ENCODE results near the gene CORO2A. TPM values are rescaled to one million over a fixed set of nuclear protein-coding genes. Genes with fewer than 3 reads are reported as not detected.

CORO2A gene
- total RNA-seq, 1 experiment from 2014 or later: 1.7 TPM

GRCh38 chr9:98226516-98226915, 34.1 kb upstream of the CORO2A start:
- no peaks in the 10 kb centered on the region for H3K79me2 ChIP-seq (ENCODE audit: low read length)
- no peaks in the 10 kb centered on the region for H3K36me3 ChIP-seq (ENCODE audit: insufficient read depth, low read length)
- H4K20me1 ChIP-seq (ENCODE audit: insufficient read depth, low read depth, low read length): no peaks in the 10 kb centered on the region
- no peak overlapping the region for H3K27ac ChIP-seq (ENCODE audit: low read length)
- H3K9me3 ChIP-seq (ENCODE audit: low read length): no peaks in the 10 kb centered on the region
- no peak overlapping the region for H3K4me2 ChIP-seq (ENCODE audit: low read depth, low read length, poor library complexity, severe bottlenecking)
- no peak overlapping the region for H2AFZ ChIP-seq (ENCODE audit: low read length)
- no peaks in the 10 kb centered on the region for H3K27me3 ChIP-seq (ENCODE audit: low read length)
- no peaks in the 10 kb centered on the region for H3K4me1 ChIP-seq (ENCODE audit: low read length)
- H3K4me3 ChIP-seq (ENCODE audit: low read length): no peak overlapping the region
- H3K9me2 ChIP-seq (replicated peaks; ENCODE audit: insufficient read depth, low read length): no peaks in the 10 kb centered on the region
- no peak overlapping the region for H3K9ac ChIP-seq (ENCODE audit: low read length)
- no peak for DNase-seq

GRCh38 chr9:98225015-98225442, 32.6 kb upstream of the CORO2A start:
- no peaks in the 10 kb centered on the region for H3K9me3 ChIP-seq (ENCODE audit: low read length)
- no peaks in the 10 kb centered on the region for H3K4me1 ChIP-seq (ENCODE audit: low read length)
- no peaks in the 10 kb centered on the region for H4K20me1 ChIP-seq (ENCODE audit: insufficient read depth, low read depth, low read length)
- no peaks in the 10 kb centered on the region for H3K9me2 ChIP-seq (replicated peaks; ENCODE audit: insufficient read depth, low read length)
- DNase-seq: no peak
- no peaks in the 10 kb centered on the region for H3K79me2 ChIP-seq (ENCODE audit: low read length)
- H2AFZ ChIP-seq (ENCODE audit: low read length): no peak overlapping the region
- H3K4me3 ChIP-seq (ENCODE audit: low read length): no peak overlapping the region
- H3K27ac ChIP-seq (ENCODE audit: low read length): no peak overlapping the region
- no peak overlapping the region for H3K4me2 ChIP-seq (ENCODE audit: low read depth, low read length, poor library complexity, severe bottlenecking)
- no peak overlapping the region for H3K9ac ChIP-seq (ENCODE audit: low read length)
- no peaks in the 10 kb centered on the region for H3K27me3 ChIP-seq (ENCODE audit: low read length)
- no peaks in the 10 kb centered on the region for H3K36me3 ChIP-seq (ENCODE audit: insufficient read depth, low read length)

GRCh38 chr9:98222885-98223691, 30.7 kb upstream of the CORO2A start:
- no peak overlapping the region for H3K4me2 ChIP-seq (ENCODE audit: low read depth, low read length, poor library complexity, severe bottlenecking)
- H3K27ac ChIP-seq (ENCODE audit: low read length): no peak overlapping the region
- H2AFZ ChIP-seq (ENCODE audit: low read length): no peak overlapping the region
- no peak for DNase-seq
- H3K4me1 ChIP-seq (ENCODE audit: low read length): no peaks in the 10 kb centered on the region
- H3K9me2 ChIP-seq (replicated peaks; ENCODE audit: insufficient read depth, low read length): no peaks in the 10 kb centered on the region
- H3K27me3 ChIP-seq (ENCODE audit: low read length): no peaks in the 10 kb centered on the region
- no peaks in the 10 kb centered on the region for H3K9me3 ChIP-seq (ENCODE audit: low read length)
- H3K4me3 ChIP-seq (ENCODE audit: low read length): no peak overlapping the region
- H4K20me1 ChIP-seq (ENCODE audit: insufficient read depth, low read depth, low read length): no peaks in the 10 kb centered on the region
- no peaks in the 10 kb centered on the region for H3K79me2 ChIP-seq (ENCODE audit: low read length)
- no peak overlapping the region for H3K9ac ChIP-seq (ENCODE audit: low read length)
- no peaks in the 10 kb centered on the region for H3K36me3 ChIP-seq (ENCODE audit: insufficient read depth, low read length)

GRCh38 chr9:98220911-98221310, 28.5 kb upstream of the CORO2A start:
- DNase-seq: no peak
- H3K27ac ChIP-seq (ENCODE audit: low read length): no peak overlapping the region
- no peaks in the 10 kb centered on the region for H3K79me2 ChIP-seq (ENCODE audit: low read length)
- no peaks in the 10 kb centered on the region for H3K36me3 ChIP-seq (ENCODE audit: insufficient read depth, low read length)
- H3K4me3 ChIP-seq (ENCODE audit: low read length): no peak overlapping the region
- no peaks in the 10 kb centered on the region for H3K9me3 ChIP-seq (ENCODE audit: low read length)
- H3K9ac ChIP-seq (ENCODE audit: low read length): no peak overlapping the region
- no peak overlapping the region for H3K4me2 ChIP-seq (ENCODE audit: low read depth, low read length, poor library complexity, severe bottlenecking)
- no peaks in the 10 kb centered on the region for H3K4me1 ChIP-seq (ENCODE audit: low read length)
- no peaks in the 10 kb centered on the region for H3K9me2 ChIP-seq (replicated peaks; ENCODE audit: insufficient read depth, low read length)
- no peak overlapping the region for H2AFZ ChIP-seq (ENCODE audit: low read length)
- no peaks in the 10 kb centered on the region for H4K20me1 ChIP-seq (ENCODE audit: insufficient read depth, low read depth, low read length)
- no peaks in the 10 kb centered on the region for H3K27me3 ChIP-seq (ENCODE audit: low read length)

GRCh38 chr9:98219794-98220370, 27.4 kb upstream of the CORO2A start:
- H3K27ac ChIP-seq (ENCODE audit: low read length): no peak overlapping the region
- no peak overlapping the region for H2AFZ ChIP-seq (ENCODE audit: low read length)
- H3K9ac ChIP-seq (ENCODE audit: low read length): no peak overlapping the region
- H3K9me2 ChIP-seq (replicated peaks; ENCODE audit: insufficient read depth, low read length): no peaks in the 10 kb centered on the region
- H3K4me2 ChIP-seq (ENCODE audit: low read depth, low read length, poor library complexity, severe bottlenecking): no peak overlapping the region
- no peaks in the 10 kb centered on the region for H3K27me3 ChIP-seq (ENCODE audit: low read length)
- H3K4me3 ChIP-seq (ENCODE audit: low read length): no peak overlapping the region
- H3K9me3 ChIP-seq (ENCODE audit: low read length): no peaks in the 10 kb centered on the region
- H3K4me1 ChIP-seq (ENCODE audit: low read length): no peaks in the 10 kb centered on the region
- no peaks in the 10 kb centered on the region for H4K20me1 ChIP-seq (ENCODE audit: insufficient read depth, low read depth, low read length)
- H3K36me3 ChIP-seq (ENCODE audit: insufficient read depth, low read length): no peaks in the 10 kb centered on the region
- no peaks in the 10 kb centered on the region for H3K79me2 ChIP-seq (ENCODE audit: low read length)
- no peak for DNase-seq

GRCh38 chr9:98219364-98219716, 26.9 kb upstream of the CORO2A start:
- Histone ChIP-seq H4K20me1 (ENCODE audit: insufficient read depth, low read depth, low read length) (no peaks in the 10 kb centered on the region), H3K27ac (ENCODE audit: low read length) (no peak overlapping the region), H3K9ac (ENCODE audit: low read length) (no peak overlapping the region)

GRCh38 chr9:98218562-98219363, 26.3 kb upstream of the CORO2A start:
- Histone ChIP-seq H3K79me2 (ENCODE audit: low read length) (no peaks in the 10 kb centered on the region), H3K27ac (ENCODE audit: low read length) (no peak overlapping the region), H4K20me1 (ENCODE audit: insufficient read depth, low read depth, low read length) (no peaks in the 10 kb centered on the region), H3K4me3 (ENCODE audit: low read length) (no peak overlapping the region), H3K9me2 (replicated peaks; ENCODE audit: insufficient read depth, low read length) (no peaks in the 10 kb centered on the region), H3K9me3 (ENCODE audit: low read length) (no peaks in the 10 kb centered on the region), H3K27me3 (ENCODE audit: low read length) (no peaks in the 10 kb centered on the region), H3K9ac (ENCODE audit: low read length) (no peak overlapping the region), H3K4me2 (ENCODE audit: low read depth, low read length, poor library complexity, severe bottlenecking) (no peak overlapping the region), H2AFZ (ENCODE audit: low read length) (no peak overlapping the region), H3K4me1 (ENCODE audit: low read length) (no peaks in the 10 kb centered on the region), H3K36me3 (ENCODE audit: insufficient read depth, low read length) (no peaks in the 10 kb centered on the region)
- DNase-seq: no peak

More at GRCh38 chr9:98219364-98219716, 26.9 kb upstream of the CORO2A start:
- no peak for DNase-seq
- no peak overlapping the region for H3K4me2 ChIP-seq (ENCODE audit: low read depth, low read length, poor library complexity, severe bottlenecking)
- no peak overlapping the region for H2AFZ ChIP-seq (ENCODE audit: low read length)
- no peaks in the 10 kb centered on the region for H3K4me1 ChIP-seq (ENCODE audit: low read length)
- no peaks in the 10 kb centered on the region for H3K9me2 ChIP-seq (replicated peaks; ENCODE audit: insufficient read depth, low read length)
- no peaks in the 10 kb centered on the region for H3K27me3 ChIP-seq (ENCODE audit: low read length)
- no peak overlapping the region for H3K4me3 ChIP-seq (ENCODE audit: low read length)
- H3K79me2 ChIP-seq (ENCODE audit: low read length): no peaks in the 10 kb centered on the region
- H3K9me3 ChIP-seq (ENCODE audit: low read length): no peaks in the 10 kb centered on the region
- H3K36me3 ChIP-seq (ENCODE audit: insufficient read depth, low read length): no peaks in the 10 kb centered on the region

- no peak overlapping the region for H3K27ac ChIP-seq (ENCODE audit: low read length)
- no peaks in the 10 kb centered on the region for H3K9me3 ChIP-seq (ENCODE audit: low read length)
- H3K9me2 ChIP-seq (replicated peaks; ENCODE audit: insufficient read depth, low read length): no peaks in the 10 kb centered on the region
- no peak for DNase-seq
- H4K20me1 ChIP-seq (ENCODE audit: insufficient read depth, low read depth, low read length): no peaks in the 10 kb centered on the region
- no peak overlapping the region for H3K4me3 ChIP-seq (ENCODE audit: low read length)
- no peak overlapping the region for H2AFZ ChIP-seq (ENCODE audit: low read length)
- no peaks in the 10 kb centered on the region for H3K79me2 ChIP-seq (ENCODE audit: low read length)
- H3K4me2 ChIP-seq (ENCODE audit: low read depth, low read length, poor library complexity, severe bottlenecking): no peak overlapping the region
- no peak overlapping the region for H3K9ac ChIP-seq (ENCODE audit: low read length)
- no peaks in the 10 kb centered on the region for H3K27me3 ChIP-seq (ENCODE audit: low read length)
- no peaks in the 10 kb centered on the region for H3K36me3 ChIP-seq (ENCODE audit: insufficient read depth, low read length)
- no peaks in the 10 kb centered on the region for H3K4me1 ChIP-seq (ENCODE audit: low read length)
Measured at GRCh38 chr9:98217255-98217654, 24.8 kb upstream of the CORO2A start.

Data from Karpas-422 (cell line).